Rectal smooth muscle tissue (tissue), 1 donor: ENCODE results near the gene TSPAN4.

Experiments used
- H3K27ac ChIP-seq: one replicate; pipeline ENCODE4 v1.7.0; 2013; ENCODE audit warnings: low read depth, low read length, inconsistent platforms
- H3K27me3 ChIP-seq: one replicate; pipeline ENCODE4 v1.7.0; 2013; ENCODE audit warnings: low read length; ENCODE audit not compliant: control insufficient read depth, insufficient read depth
- H3K36me3 ChIP-seq: one replicate; pipeline ENCODE4 v1.7.0; 2013; ENCODE audit warnings: low read length; ENCODE audit not compliant: control insufficient read depth, insufficient read depth
- H3K4me1 ChIP-seq: one replicate; pipeline ENCODE4 v1.7.0; 2013; ENCODE audit warnings: low read length; ENCODE audit not compliant: control insufficient read depth, insufficient read depth
- H3K4me3 ChIP-seq: one replicate; pipeline ENCODE4 v1.7.0; 2013; ENCODE audit warnings: low read length
- H3K9ac ChIP-seq: one replicate; pipeline ENCODE4 v1.7.0; 2013; ENCODE audit warnings: low read length

TSPAN4 gene

GRCh38 chr11:855330-855674 lies 12.7 kb downstream of the TSPAN4 start:
- no peak overlapping the region for H3K27ac ChIP-seq
- peaks cover 3% of the 10 kb centered on the region for H3K4me1 ChIP-seq
- no peak overlapping the region for H3K4me3 ChIP-seq
- no peaks in the 10 kb centered on the region for H3K27me3 ChIP-seq
- no peaks in the 10 kb centered on the region for H3K36me3 ChIP-seq
- H3K9ac ChIP-seq = no peak overlapping the region

GRCh38 chr11:855796-856195 lies 13.1 kb downstream of the TSPAN4 start:
- Histone ChIP-seq H3K27ac (no peak overlapping the region), H3K9ac (no peak overlapping the region), H3K27me3 (no peaks in the 10 kb centered on the region), H3K36me3 (no peaks in the 10 kb centered on the region), H3K4me3 (no peak overlapping the region), H3K4me1 (peaks cover 4% of the 10 kb centered on the region)

GRCh38 chr11:856397-856796 lies 13.7 kb downstream of the TSPAN4 start:
- no peak overlapping the region for H3K4me3 ChIP-seq
- peaks cover 4% of the 10 kb centered on the region for H3K4me1 ChIP-seq
- no peaks in the 10 kb centered on the region for H3K27me3 ChIP-seq
- no peak overlapping the region for H3K27ac ChIP-seq
- H3K9ac ChIP-seq = no peak overlapping the region
- no peaks in the 10 kb centered on the region for H3K36me3 ChIP-seq

GRCh38 chr11:858053-858761 lies 15.6 kb downstream of the TSPAN4 start:
- Histone ChIP-seq H3K27me3 (peaks cover 4% of the 10 kb centered on the region), H3K9ac (no peak overlapping the region), H3K36me3 (no peaks in the 10 kb centered on the region), H3K4me1 (peaks cover 4% of the 10 kb centered on the region), H3K4me3 (no peak overlapping the region), H3K27ac (no peak overlapping the region)

GRCh38 chr11:858762-859339 lies 16.2 kb downstream of the TSPAN4 start:
- Histone ChIP-seq H3K4me3 (no peak overlapping the region), H3K4me1 (peaks cover 4% of the 10 kb centered on the region), H3K27me3 (peaks cover 4% of the 10 kb centered on the region), H3K27ac (no peak overlapping the region), H3K9ac (no peak overlapping the region), H3K36me3 (no peaks in the 10 kb centered on the region)

- Histone ChIP-seq H3K4me1 (peaks cover 4% of the 10 kb centered on the region), H3K36me3 (no peaks in the 10 kb centered on the region), H3K27me3 (peaks cover 4% of the 10 kb centered on the region), H3K4me3 (peak overlapping the region; percentile 45), H3K27ac (peak overlapping the region; percentile 48), H3K9ac (no peak overlapping the region)
Observed at GRCh38 chr11:859394-860131, 16.9 kb downstream of the TSPAN4 start.

- Histone ChIP-seq H3K27ac (peak overlapping the region; percentile 6), H3K36me3 (peaks cover 1% of the 10 kb centered on the region), H3K4me1 (peaks cover 4% of the 10 kb centered on the region), H3K27me3 (peaks cover 4% of the 10 kb centered on the region), H3K4me3 (no peak overlapping the region), H3K9ac (no peak overlapping the region)
Observed at GRCh38 chr11:860234-861104, 17.8 kb downstream of the TSPAN4 start.

- peaks cover 4% of the 10 kb centered on the region for H3K4me1 ChIP-seq
- H3K9ac ChIP-seq = no peak overlapping the region
- no peak overlapping the region for H3K4me3 ChIP-seq
- peaks cover 3% of the 10 kb centered on the region for H3K36me3 ChIP-seq
- peaks cover 4% of the 10 kb centered on the region for H3K27me3 ChIP-seq
- no peak overlapping the region for H3K27ac ChIP-seq
Observed at GRCh38 chr11:861105-861479, 18.4 kb downstream of the TSPAN4 start.

GRCh38 chr11:862081-862661 lies 19.5 kb downstream of the TSPAN4 start:
- Histone ChIP-seq H3K4me1 (peaks cover 4% of the 10 kb centered on the region), H3K4me3 (no peak overlapping the region), H3K36me3 (peaks cover 3% of the 10 kb centered on the region), H3K27me3 (peaks cover 4% of the 10 kb centered on the region), H3K27ac (no peak overlapping the region), H3K9ac (no peak overlapping the region)

GRCh38 chr11:862696-863022 lies 20.0 kb downstream of the TSPAN4 start:
- Histone ChIP-seq H3K9ac (no peak overlapping the region), H3K36me3 (peaks cover 3% of the 10 kb centered on the region), H3K4me3 (no peak overlapping the region), H3K4me1 (peaks cover 4% of the 10 kb centered on the region), H3K27me3 (peaks cover 4% of the 10 kb centered on the region), H3K27ac (no peak overlapping the region)

- peaks cover 3% of the 10 kb centered on the region for H3K36me3 ChIP-seq
- no peak overlapping the region for H3K9ac ChIP-seq
- H3K27ac ChIP-seq = no peak overlapping the region
- no peak overlapping the region for H3K4me3 ChIP-seq
- H3K4me1 ChIP-seq = peaks cover 4% of the 10 kb centered on the region
- peaks cover 4% of the 10 kb centered on the region for H3K27me3 ChIP-seq
Observed at GRCh38 chr11:863023-863909, 20.6 kb downstream of the TSPAN4 start.
